HG02763 (cell line): ENCODE data around the gene CXCR6.
A peak's percentile ranks its signal among the peaks of the same experiment; 100 is the strongest.
"Not testable (repeated sequence)": the region's sequence is repeated elsewhere in the genome, so short reads cannot be mapped to it uniquely, and the experiment has no call there.

ENCODE experiments used
- ATAC-seq: cut with Tn5 transposase; IDR thresholded peaks from one replicate; pipeline ENCODE4 v1.9.1; 2021; ENCODE audit warnings: mild to moderate bottlenecking, moderate library complexity; ENCODE audit not compliant: unreplicated experiment

Gene CXCR6

DNA sequence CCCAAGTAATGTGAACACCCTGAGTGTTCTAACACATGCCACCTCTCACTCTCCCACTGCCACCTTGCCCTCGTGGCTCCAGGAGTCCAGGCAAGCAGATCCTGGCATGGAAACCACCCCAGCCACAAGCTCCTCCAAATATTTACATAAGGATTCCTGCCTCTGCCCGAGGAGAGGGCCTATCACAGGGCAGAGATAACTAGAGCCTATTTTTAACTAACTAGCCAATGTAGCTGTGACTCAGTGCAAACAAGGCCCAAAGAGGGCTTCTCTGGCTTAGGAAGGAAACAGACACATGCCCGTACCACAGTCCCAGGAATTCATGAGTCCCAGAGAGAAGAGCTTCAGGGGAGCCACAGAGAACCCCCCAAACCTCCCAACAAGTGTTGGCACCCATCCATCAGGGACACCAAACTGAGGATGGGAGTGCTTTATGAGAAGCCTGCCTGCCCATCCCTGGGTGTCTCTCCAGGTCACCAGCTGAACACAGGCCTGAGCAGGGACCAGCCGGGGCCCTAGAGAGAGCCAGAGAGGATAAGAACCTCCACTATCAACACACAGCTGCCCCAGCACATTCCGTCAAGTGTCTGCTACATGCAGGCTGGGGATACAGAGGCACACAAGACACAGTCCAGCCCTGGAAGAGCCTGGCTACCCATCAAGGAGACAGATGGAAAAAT, 43.2 kb downstream of the CXCR6 start:
- no peak for ATAC-seq

DNA sequence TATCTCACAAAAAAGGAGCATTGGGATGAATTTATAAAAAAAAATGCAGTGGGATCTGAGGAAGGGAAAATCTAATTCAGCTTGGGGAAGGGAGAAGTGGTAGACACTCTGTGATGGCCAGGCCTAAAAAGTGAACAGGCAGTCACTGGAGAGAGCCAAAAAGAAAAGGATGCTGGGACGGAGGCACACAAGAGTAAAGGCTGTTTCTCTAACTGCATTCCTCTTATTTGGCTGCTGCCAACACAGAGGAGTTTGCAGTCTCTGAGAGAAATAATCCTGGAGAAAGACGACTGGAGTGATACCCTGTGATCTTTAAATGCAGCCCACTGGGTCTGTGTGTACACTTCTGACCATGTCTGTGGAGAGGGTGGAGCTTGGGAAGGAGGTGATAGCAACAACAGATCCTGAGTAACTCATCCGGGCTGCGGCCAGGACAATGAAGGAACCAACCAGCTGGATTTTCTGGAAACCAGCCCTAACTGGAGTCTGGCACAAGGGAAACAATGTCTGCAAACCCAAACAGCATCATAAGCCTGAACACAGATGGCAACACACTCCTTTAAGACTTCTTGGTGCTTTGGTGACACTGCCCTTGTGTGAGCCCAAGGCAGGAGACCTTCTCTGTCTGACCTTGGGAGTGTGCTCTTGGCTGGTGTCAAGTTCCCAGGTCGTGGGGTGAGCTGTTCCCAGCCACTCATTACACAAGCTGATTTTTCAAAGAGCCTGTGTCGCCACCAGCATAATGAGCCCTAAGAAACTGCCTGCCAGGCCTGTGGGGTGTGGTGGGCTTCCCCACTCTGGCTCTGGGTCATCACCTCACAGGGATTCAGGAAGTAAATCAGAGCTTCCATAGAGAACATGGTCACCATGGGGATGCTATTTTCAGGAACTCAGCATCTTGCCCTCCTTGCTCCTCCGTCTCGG, 44.4 kb downstream of the CXCR6 start:
- no peak for ATAC-seq

DNA sequence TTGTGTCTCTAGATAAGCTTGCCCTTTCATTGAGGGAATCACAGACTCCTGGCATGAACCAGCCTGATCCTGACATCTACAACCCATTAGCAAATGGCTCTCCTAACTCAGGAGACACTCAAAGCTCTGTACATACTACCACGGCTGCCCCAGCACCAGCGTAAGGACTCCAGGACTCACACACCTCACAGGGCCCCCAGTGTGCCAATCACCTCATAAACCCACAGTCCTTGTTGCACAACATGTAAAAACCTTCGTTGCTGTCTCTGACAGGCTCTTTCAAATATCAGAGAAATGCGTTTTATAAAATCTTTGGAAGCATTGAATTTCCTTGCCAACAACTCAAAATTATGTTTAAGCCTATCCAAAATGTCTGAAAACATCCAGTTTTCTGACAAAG, 45.1 kb downstream of the CXCR6 start:
- ATAC-seq = no peak

DNA sequence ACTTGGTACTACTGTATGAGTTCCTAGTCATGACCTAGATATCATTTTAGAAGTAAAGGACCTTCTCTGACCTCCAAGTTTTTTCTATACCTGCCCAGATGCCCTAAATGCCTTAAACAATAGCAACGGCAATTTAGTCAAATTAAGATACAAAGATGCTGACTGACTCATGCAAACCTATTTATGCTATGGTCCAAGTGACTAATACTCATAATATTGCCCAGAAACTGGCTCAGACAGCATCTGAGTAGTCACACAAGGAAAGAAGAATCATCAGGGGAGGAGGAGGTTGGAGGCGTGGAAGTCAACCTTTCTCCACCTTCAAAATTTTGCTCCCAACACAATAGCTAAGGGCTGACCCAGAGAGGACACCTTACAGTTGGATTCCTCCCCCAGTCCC, 45.5 kb downstream of the CXCR6 start:
- ATAC-seq = no peak

DNA sequence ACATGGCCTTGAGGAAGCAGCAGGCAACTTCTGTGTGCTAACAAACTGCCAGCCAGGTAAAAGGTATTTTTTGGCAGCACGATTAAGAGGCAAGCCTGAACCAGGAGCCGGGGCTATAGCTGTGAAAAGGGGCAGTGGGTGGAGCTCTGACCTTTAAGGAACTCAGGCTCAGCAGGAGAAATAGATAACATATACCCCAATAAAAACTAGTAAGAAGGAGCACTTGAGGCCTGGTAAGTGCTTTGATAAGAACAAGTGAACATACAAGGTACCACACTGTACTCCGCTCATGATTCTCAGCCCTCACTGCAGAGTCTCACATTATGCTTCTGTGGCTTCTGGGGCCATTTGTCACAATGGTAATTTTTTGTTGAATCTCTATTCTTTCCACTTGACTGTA, 46.9 kb downstream of the CXCR6 start:
- ATAC-seq = no peak

DNA sequence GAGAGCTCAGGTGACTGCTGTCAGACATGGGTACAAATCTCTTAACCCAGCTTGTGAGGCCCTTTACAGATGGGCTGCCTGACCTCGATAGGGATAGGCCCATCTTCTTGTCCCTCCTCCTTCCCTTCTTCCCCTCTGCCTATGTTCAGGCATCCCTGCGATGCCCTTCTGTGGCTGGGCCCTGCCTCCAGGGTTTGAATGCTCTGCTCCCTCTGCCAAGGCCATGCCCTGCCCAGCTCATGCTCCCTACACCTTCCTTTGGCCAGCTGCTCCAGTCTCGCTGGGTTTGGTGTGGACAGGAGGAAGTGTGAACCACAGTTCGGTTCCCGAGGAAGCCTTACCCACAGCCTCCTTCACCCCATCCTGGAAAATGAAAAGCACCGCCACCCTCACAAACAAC, 48.1 kb downstream of the CXCR6 start:
- ATAC-seq = no peak

DNA sequence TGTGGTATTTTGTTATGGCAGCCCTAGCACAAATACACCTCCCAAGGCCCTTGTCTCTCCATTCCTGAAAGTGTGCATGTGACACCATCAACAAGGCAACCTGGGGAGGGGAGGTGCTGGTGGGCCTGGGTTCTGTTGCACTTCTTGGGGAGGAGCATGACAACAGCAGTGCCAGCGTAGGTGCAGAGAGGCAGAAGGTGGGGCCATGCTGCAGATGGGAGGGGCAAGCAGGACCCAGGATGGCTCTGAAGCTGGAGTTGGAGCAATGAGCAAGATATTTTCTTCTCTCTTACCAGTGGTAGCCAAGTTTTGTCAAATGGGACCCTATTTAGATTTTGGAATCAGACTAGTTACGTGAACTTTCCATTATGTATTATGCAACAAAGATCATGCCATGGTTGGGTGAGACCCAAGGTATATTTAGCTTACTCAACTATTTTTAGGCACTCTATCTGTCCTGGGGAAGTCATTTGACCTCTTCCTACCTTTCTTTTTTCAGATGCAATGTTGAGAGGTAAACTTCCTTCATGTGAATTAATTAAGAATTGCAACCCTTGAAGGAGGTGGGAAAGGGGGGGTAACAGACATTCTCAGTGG, 49.0 kb downstream of the CXCR6 start:
- ATAC-seq = no peak

DNA sequence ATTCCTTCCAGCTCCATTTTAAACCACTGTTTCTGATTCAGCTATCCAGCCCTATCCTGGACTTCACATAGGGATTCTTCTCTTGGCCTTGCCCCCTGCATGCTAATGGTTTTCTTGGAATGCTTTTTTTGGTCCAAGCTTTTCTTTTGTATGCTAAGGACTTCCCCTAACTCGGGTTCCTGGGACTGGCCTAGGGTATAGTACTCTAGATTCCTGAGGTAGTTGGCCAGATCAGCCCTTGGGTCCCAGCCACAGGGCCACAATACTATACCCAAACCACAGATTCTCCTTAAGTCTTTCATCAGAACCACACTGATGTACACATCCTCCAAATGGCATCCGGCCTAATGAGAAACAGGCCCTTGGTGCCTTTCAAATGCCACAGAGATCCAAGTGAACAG, 49.6 kb downstream of the CXCR6 start:
- ATAC-seq = no peak

DNA sequence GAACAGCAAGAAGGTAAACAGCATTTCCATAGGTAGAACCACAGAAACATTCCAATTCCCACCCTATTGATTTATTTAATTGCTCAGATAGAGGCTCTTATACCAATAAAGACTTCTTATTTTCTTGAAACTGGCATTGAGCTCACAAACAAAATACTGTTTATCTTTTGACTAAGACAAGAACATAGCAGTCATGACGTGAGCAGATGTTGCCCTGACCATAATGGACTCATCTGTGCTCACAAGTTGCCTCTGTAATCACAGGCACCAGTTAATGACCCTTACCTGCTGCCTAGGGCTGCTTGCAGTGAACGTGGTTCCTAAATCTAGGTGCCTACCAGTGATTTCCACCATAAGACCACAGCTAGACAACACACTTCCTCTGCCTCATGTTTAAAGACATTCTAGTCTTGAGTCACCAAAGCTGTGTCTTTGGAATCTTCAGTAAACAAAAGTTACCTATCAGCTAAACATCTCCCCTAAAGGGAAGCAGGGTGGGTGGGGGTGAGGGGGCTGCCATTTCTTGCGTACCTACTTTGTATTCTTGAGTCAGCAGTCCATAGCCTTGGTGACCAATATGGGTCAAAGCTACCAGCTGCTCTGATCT, 50.3 kb downstream of the CXCR6 start:
- no peak for ATAC-seq

DNA sequence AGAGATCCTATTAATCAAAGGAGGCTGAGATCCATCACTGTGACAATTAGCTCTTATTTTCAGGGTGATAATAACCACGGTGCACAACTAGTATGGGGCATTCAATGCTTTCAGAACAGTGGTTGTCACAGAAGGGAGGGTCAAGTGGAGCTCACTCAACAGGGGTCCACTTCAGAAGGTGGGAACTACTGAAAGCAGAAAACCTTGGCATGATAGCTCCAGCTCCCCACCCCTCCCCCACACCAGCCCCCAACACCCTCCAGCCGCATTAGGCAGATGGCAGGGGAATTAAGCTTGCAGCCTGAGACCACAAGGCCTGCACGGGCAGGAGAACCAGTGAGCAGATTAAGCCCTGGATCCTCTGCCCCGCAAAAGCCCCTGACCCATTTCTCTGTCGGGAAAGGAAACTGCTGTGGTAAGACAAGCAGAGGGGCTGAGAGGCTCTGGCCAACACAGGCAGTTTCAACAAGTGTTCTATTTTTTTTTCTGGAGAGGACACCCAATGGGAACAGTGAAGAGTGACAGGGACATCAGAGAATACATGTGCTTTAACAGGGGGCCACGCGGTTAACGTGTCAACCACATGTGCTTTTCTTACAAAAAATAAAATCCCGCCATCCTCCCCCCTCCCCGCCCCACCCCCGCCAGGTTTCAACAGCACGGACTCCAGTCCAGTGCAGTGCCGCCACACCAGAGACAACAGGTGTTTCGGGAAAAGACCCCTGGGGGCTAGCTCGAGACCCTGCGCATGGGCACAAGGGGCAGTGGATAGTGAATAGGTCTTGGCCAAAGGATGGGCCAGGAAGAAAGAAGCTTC, 51.4 kb downstream of the CXCR6 start:
- peak; percentile 19 for ATAC-seq

DNA sequence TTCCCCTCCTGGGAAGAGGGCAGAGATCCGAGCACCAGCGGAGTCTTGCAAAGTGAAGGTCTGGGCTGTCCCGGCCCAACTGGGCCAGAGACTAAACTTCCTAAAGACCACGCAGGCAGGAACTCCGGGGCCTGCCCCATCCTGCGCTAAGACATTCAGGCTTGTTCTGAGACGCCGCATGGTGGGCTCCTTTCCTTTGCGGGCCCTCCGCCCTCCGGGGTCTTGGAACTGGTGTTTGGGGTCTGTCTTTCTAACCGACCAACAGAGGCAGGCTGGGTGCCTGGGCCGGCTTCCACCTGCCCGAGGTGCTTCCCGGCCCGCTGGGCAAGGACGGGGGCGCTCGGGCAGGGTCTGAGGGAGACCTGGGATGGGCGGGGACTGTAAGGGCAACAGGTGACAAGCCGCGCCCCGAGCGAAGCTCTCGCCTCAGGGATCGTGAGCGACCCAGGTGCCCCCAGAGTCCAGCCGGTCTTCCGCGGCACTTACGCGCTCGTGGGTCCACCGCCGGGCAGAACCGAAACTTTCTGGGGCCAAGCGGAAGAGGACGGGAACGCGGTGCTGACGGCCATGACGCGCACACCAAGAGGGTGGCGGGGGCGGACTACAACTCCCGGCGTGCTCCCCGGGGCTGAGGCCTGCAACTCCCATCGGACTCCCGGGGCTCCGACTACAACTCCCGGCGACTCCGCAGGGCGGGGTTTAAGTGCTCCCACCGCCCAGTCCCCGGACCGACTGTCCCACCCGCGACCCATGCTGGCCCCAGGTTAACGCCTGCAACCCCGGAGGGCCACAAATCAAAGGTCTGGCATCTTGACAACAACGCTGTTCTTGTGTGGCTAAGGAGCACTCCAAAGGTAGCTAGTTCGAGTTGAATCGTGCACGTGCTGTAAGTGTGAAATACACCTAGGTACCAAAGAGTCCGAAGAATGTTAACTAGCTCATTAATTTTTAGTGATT, 52.2 kb downstream of the CXCR6 start, which contains the start of gene FYCO1:
TSS of gene FYCO1 (minus strand) at position 589 of the 957 bp plus-strand sequence. CDS start 10,914 bp downstream, outside the sequence.
- peak; percentile 89 for ATAC-seq

DNA sequence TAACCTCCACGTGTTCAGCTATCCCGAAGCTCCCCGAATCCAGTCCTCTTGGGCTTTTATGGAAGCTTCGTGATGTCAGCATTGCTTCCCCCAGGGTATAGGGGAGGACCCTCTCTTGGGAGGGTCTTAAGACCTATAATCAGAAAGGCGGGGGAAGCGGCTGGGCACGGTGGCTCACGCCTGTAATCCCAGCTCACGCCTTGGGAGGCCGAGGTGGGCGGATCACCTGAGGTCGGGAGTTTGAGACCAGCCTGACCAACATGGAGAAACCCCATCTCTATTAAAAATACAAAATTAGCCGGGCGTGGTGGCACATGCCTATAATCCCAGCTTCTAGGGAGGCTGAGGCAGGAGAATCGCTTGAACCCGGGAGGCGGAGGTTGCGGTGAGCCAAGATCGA, 54.2 kb downstream of the CXCR6 start:
- not testable (repeated sequence) for ATAC-seq

DNA sequence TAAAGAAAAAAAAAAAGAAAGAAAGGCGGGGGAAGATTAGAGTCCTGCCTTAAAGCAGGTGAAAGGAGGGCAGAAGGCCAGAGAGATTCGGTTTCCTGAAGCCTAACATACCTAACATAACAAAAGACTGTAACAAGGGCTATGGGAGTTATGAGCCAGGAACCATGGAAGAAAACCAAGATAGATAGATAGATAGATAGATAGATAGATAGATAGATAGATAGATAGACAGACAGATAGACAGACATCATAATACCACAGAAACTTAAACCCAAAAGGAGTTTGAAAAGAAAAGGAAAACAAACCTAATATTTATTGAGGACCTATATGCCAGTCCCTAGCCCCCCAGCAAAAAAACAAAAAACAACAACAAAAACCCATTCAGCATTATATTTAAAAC, 54.7 kb downstream of the CXCR6 start:
- ATAC-seq = no peak
